Kidney (tissue), 14 donors: ENCODE results near the gene AS3MT. TPM values are rescaled to one million over a fixed set of nuclear protein-coding genes. Genes with fewer than 3 reads are reported as not detected.
"Not testable (repeated sequence)": the region's sequence is repeated elsewhere in the genome, so short reads cannot be mapped to it uniquely, and the experiment has no call there.

Source experiments
- DNase-seq, 5 donors: peaks; one replicate each; pipeline ENCODE4 v3.0.0-alpha.2; 2013 to 2020
- FAIRE-seq: peaks from 2 replicates; lab custom pipeline; 2012; peaks lifted over from hg19 to GRCh38; lab: Jason Lieb, UNC
- H3K27ac ChIP-seq, 2 donors: one replicate each; pipeline ENCODE4 v1.7.0; 2013; ENCODE audit warnings: low read depth in 2 of 2, low read length in 2 of 2, inconsistent platforms in 1 of 2
- H3K27me3 ChIP-seq: one replicate; pipeline ENCODE4 v1.7.1; 2013; ENCODE audit warnings: low read length, inconsistent platforms; ENCODE audit not compliant: control insufficient read depth, insufficient read depth
- H3K36me3 ChIP-seq, 3 donors: one replicate each; pipeline versions ENCODE4 v1.7.0 to v1.7.1; 2013; ENCODE audit warnings: low read length in 3 of 3, control low read depth in 1 of 3, inconsistent platforms in 1 of 3; ENCODE audit not compliant: insufficient read depth in 3 of 3, control insufficient read depth in 2 of 3
- H3K4me1 ChIP-seq, 3 donors: one replicate each; pipeline versions ENCODE4 v1.7.0 to v1.7.1; 2013; ENCODE audit warnings: low read length in 3 of 3, inconsistent platforms in 1 of 3, low read depth in 1 of 3; ENCODE audit not compliant: control insufficient read depth in 2 of 3, insufficient read depth in 2 of 3
- H3K4me3 ChIP-seq, 3 donors: one replicate each; pipeline versions ENCODE4 v1.7.0 to v1.8.1; 2013; ENCODE audit warnings: low read length in 3 of 3, control low read depth in 1 of 3, inconsistent platforms in 1 of 3
- H3K9ac ChIP-seq, 3 donors: one replicate each; pipeline versions ENCODE4 v1.7.0 to v1.7.1; 2013; ENCODE audit warnings: low read length in 3 of 3, control low read depth in 1 of 3, inconsistent platforms in 1 of 3
- H3K9me3 ChIP-seq, 3 donors: one replicate each; pipeline versions ENCODE4 v1.7.0 to v1.7.1; 2013; ENCODE audit warnings: low read length in 3 of 3, control low read depth in 1 of 3, inconsistent platforms in 1 of 3; ENCODE audit not compliant: control insufficient read depth in 2 of 3, insufficient read depth in 1 of 3
- intact Hi-C: fragments of 100-400 bp; cut with DNase I; formaldehyde crosslinking; loops from one replicate; pipeline ENCODE4 v1.11.1; 2022
- polyA plus RNA-seq: library from polyadenylated mRNA; stranded (reverse); fragments of 350-450 nt; fragmentation: Illumina TruSeq; extraction: RNeasy Lipid Tissue Mini Kit (QIAGEN cat#74804); gene quantifications from one replicate; pipeline ENCODE4 v1.2.3, GENCODE V29; 2014; ENCODE audit warnings: low read depth, low replicate concordance; ENCODE audit not compliant: insufficient read depth
- total RNA-seq: library from RNA; stranded (reverse); fragmentation: NEBNext Ultra II Directional; extraction: Animal tissue kit (Norgen Biotek cat#: 25700); gene quantifications from one replicate; pipeline ENCODE4 v1.2.1, GENCODE V29; 2021
- TF ChIP-seq, protein P1 (sequence below): IDR thresholded peaks from 3 replicates; pipeline ENCODE4 v1.5.1; 2012; ENCODE audit warnings: mild to moderate bottlenecking, moderate library complexity, borderline replicate concordance; ENCODE audit not compliant: insufficient read depth; ENCODE audit errors: extremely low read depth
- donor health status: control.
- donor health status: control.
- donor health status: control.
- donor health status: control.
- donor health status: control.
- donor health status: DM: yes; HTN: yes; CAD: no.
- donor health status: Normal renal cell carcinoma (clear cell type).

Gene AS3MT
- total and polyA plus RNA-seq, 2 donors from 2014 or later: 2.0 to 36.7 TPM

DNA sequence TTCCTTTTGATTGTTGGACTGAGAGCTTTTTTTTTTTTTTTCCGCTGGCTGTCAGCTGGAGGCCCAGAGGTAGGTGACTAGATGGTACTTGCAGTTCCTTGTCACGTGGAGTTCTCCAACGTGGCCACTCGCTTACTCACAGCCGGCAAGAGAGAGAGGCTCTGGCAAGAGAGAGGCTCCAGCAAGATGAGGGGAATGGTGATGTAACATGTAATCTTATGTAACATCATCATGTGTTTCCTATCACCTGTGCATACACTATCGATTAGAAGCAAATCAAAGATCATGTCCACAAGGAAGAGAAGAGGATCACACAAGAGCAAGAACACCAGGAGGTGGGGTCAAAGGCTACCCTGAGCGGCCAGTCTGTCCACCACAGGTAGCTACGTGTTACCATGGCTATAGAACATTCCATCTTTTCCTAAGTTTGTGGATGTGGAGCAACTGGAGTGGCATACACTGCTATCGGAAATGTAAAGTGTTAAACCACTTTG is 19.2 kb upstream of the AS3MT start:
- Histone ChIP-seq H3K27me3 (no peaks in the 10 kb centered on the region), H3K9me3 (peaks cover 0 to 5% (median 0%) of the 10 kb centered on the region in 3 donors), H3K4me3 (no peak overlapping the region), H3K9ac (no peak overlapping the region), H3K27ac (no peak overlapping the region), H3K4me1 (peaks cover 0 to 2% (median 0%) of the 10 kb centered on the region in 3 donors), H3K36me3 (no peaks in the 10 kb centered on the region)
- TF ChIP-seq, protein P1, sequence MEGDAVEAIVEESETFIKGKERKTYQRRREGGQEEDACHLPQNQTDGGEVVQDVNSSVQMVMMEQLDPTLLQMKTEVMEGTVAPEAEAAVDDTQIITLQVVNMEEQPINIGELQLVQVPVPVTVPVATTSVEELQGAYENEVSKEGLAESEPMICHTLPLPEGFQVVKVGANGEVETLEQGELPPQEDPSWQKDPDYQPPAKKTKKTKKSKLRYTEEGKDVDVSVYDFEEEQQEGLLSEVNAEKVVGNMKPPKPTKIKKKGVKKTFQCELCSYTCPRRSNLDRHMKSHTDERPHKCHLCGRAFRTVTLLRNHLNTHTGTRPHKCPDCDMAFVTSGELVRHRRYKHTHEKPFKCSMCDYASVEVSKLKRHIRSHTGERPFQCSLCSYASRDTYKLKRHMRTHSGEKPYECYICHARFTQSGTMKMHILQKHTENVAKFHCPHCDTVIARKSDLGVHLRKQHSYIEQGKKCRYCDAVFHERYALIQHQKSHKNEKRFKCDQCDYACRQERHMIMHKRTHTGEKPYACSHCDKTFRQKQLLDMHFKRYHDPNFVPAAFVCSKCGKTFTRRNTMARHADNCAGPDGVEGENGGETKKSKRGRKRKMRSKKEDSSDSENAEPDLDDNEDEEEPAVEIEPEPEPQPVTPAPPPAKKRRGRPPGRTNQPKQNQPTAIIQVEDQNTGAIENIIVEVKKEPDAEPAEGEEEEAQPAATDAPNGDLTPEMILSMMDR: no peak
- intact Hi-C loops: no loop called here
- DNase-seq (no peak), FAIRE-seq (no peak)

DNA sequence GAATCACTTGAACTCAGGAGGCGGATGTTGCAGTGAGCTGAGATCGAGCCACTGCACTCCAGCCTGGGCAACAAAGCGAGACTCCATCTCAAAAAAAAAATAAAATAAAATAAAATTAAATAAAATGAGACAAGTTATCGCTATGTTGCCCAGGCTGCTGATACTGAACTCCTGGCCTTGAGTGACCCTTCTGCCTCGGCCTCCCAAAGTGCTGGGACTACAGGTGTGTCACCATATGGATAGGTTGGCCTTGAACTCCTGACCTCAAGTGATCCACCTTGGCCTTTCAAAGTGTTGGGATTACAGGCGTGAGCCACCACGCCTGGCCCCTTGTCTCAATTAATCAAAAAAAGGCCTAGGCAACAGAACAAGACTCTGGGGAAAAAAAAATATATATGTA is 16.0 kb upstream of the AS3MT start:
- H3K27me3 ChIP-seq, H3K27ac ChIP-seq, H3K4me1 ChIP-seq, intact Hi-C loops, H3K9ac ChIP-seq, H3K9me3 ChIP-seq, DNase-seq, H3K36me3 ChIP-seq, H3K4me3 ChIP-seq, FAIRE-seq: not testable (repeated sequence)

DNA sequence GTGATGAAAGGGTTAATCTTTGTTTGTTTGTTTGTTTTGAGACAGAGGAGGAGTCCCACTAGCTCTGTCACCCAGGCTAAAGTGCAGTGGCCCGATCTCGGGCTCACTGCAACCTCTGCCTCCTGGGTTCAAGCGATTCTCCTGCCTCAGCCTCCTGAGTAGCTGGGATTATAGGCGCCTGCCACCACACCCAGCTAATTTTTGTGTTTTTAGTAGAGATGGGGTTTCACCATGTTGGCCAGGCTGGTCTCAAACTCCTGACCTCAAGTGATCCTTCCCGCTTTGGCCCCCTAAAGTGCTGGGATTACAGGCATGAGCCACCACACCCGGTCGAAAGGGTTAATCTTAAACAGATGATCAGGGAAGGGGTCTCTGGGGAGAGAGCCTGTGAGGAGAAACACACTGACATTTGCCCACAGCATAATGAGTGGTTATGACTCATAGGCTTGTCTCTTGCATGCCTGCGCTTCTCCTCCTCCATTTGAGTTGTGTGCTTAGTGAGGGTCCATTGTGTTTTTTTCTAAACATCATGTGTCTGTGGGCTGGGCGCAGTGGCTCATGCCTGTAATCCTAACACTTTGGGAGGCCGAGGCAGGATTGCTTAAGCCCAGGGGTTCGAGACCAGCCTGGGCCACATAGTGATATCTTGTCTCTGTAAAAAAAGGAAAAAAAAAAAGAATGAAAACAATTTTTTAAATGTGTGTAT is 13.4 kb upstream of the AS3MT start:
- intact Hi-C loops, H3K9ac ChIP-seq, H3K36me3 ChIP-seq, H3K9me3 ChIP-seq, H3K4me3 ChIP-seq, H3K27ac ChIP-seq, FAIRE-seq, H3K27me3 ChIP-seq, H3K4me1 ChIP-seq, DNase-seq: not testable (repeated sequence)

DNA sequence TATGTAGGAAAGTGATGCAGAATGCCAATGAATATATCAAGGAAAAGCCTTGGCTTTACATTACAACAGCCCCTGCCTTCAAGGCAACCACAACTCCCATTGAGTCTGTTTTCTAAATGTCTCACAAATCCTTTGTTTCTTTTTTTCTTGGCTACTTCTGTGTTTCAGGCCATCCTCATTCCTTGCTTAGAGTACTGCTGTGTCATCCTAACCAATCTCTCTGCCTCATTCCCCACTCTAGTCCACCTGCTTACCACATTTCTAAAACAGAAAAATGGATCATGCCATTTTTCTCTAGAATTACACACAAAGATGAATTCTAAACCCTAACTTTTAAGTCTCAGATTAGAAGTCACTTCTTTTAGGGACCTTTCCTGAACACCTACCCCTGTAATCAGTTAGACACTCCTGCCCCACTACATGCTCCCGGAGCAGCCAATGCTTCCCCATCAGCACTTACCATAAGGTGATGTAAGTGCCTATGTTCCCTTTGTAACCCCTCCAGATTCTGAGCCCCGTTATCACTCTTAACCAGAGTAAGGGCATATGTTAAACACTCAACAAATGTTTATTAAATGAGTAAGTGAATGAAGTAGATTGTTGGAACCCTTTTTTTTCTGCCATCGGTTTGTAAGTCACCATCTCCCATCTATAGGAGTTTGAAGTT is 12.4 kb upstream of the AS3MT start:
- intact Hi-C loops: no loop called here
- FAIRE-seq: no peak

More for the DNA sequence above, 12.4 kb upstream of the AS3MT start:
- Histone ChIP-seq H3K36me3 (no peaks in the 10 kb centered on the region), H3K27me3 (no peaks in the 10 kb centered on the region), H3K9me3 (no peaks in the 10 kb centered on the region), H3K9ac (no peak overlapping the region), H3K4me1 (peaks cover 0 to 2% (median 0%) of the 10 kb centered on the region in 3 donors), H3K27ac (no peak overlapping the region), H3K4me3 (no peak overlapping the region)
- TF ChIP-seq, protein P1: no peak
- DNase-seq: no peak
